PC-9 (cell line): ENCODE measurements around the gene CDH16. TPM values are rescaled to one million over a fixed set of nuclear protein-coding genes. Genes with fewer than 3 reads are reported as not detected.

Experiments used
- BruUV-seq: library from RNA; stranded (reverse); fragments of 400-500 nt; replicated peaks from 2 replicates; lab custom pipeline; 2021; lab: Mats Ljungman, UMichigan
- CTCF ChIA-PET: fragments of 300-600 bp; sonication (Branson Sonifier 250); formaldehyde crosslinking; loops from one replicate; lab custom pipeline; 2022; ENCODE audit warnings: antibody characterized with exemption; lab: Charles Lee
- POLR2A ChIA-PET: fragments of 300-600 bp; sonication (Branson Sonifier 250); formaldehyde crosslinking; loops from one replicate; lab custom pipeline; 2022; ENCODE audit warnings: antibody characterized with exemption; ENCODE audit not compliant: unreplicated experiment; lab: Charles Lee
- DNase-seq, 2 experiments: peaks; one replicate each; pipeline versions ENCODE4 v3.0.0 to v3.0.0-alpha.2; 2015 to 2022; ENCODE audit warnings: mixed read lengths in 1 of 2
- H2AFZ ChIP-seq: fragments of 200-600 bp; sonication (generic); 2 replicates; pipeline ENCODE4 v1.8.1; 2017; ENCODE audit warnings: antibody characterized with exemption
- H3F3A ChIP-seq: fragments of 200-600 bp; sonication (generic); 2 replicates; pipeline ENCODE4 v1.8.1; 2017; ENCODE audit warnings: antibody characterized with exemption, mild to moderate bottlenecking, low read depth; ENCODE audit not compliant: insufficient read depth
- H3K27ac ChIP-seq: fragments of 200-600 bp; sonication (generic); 2 replicates; pipeline ENCODE4 v1.6.1; 2016; ENCODE audit warnings: mixed run types
- H3K27me3 ChIP-seq: fragments of 200-600 bp; sonication (generic); 2 replicates; pipeline ENCODE4 v1.6.1; 2016; ENCODE audit warnings: low read depth, mixed run types; ENCODE audit not compliant: insufficient read depth
- H3K36me3 ChIP-seq: fragments of 200-600 bp; sonication (generic); 2 replicates; pipeline ENCODE4 v1.6.1; 2016; ENCODE audit warnings: low read depth, mixed run types
- H3K4me1 ChIP-seq: fragments of 200-600 bp; sonication (generic); replicated peaks from 2 replicates; pipeline ENCODE4 v1.6.1; 2016; ENCODE audit warnings: mixed run types; ENCODE audit not compliant: insufficient read depth
- H3K4me2 ChIP-seq: fragments of 200-600 bp; sonication (generic); 2 replicates; pipeline ENCODE4 v1.6.1; 2017; ENCODE audit warnings: mixed run types
- H3K4me3 ChIP-seq: fragments of 200-600 bp; sonication (generic); 2 replicates; pipeline ENCODE4 v1.6.1; 2016; ENCODE audit warnings: mixed run types
- H3K79me2 ChIP-seq: fragments of 200-600 bp; sonication (generic); 2 replicates; pipeline ENCODE4 v1.6.1; 2017; ENCODE audit warnings: low read depth, mixed run types
- H3K9me2 ChIP-seq: fragments of 200-600 bp; sonication (generic); 2 replicates; pipeline ENCODE4 v1.8.1; 2017; ENCODE audit warnings: mild to moderate bottlenecking; ENCODE audit not compliant: insufficient read depth
- H3K9me3 ChIP-seq: fragments of 200-600 bp; sonication (generic); 2 replicates; pipeline ENCODE4 v1.8.1; 2016; ENCODE audit warnings: low read depth; ENCODE audit not compliant: insufficient read depth
- H4K20me1 ChIP-seq: fragments of 200-600 bp; sonication (generic); 2 replicates; pipeline ENCODE4 v1.8.1; 2017; ENCODE audit not compliant: insufficient read depth
- EZH2 ChIP-seq: fragments of 200-600 bp; sonication (generic); IDR thresholded peaks from 2 replicates; pipeline ENCODE4 v1.8.0; 2017; ENCODE audit warnings: antibody characterized with exemption, low read depth
- intact Hi-C: fragments of 100-400 bp; cut with micrococcal nuclease; formaldehyde crosslinking; loops from one replicate; pipeline ENCODE4 v1.10.0; 2022; ENCODE audit not compliant: unreplicated experiment
- total RNA-seq: library from RNA; stranded (reverse); gene quantifications from 2 replicates; pipeline ENCODE4 v1.2.3, GENCODE V29; 2021
- TF ChIP-seq, protein P1 (sequence below): fragments of 200-600 bp; sonication (generic); conservative IDR thresholded peaks from 2 replicates; pipeline ENCODE4 v1.6.1; 2017; ENCODE audit warnings: mixed run types, antibody characterized with exemption, mild to moderate bottlenecking, moderate library complexity

The CDH16 gene
- total RNA-seq, 1 experiment from 2014 or later, result not detected

GRCh38 chr16:66920299-66920590 is 1.6 kb upstream of the CDH16 start:
- BruUV-seq, result no TSS peak
- Histone ChIP-seq H3K9me3 (no peaks in the 10 kb centered on the region), H3K79me2 (no peaks in the 10 kb centered on the region), H3K36me3 (no peaks in the 10 kb centered on the region), H4K20me1 (no peaks in the 10 kb centered on the region), H3K4me3 (no peak overlapping the region), H3K9me2 (no peaks in the 10 kb centered on the region), H3K27me3 (no peaks in the 10 kb centered on the region), H3K4me2 (no peak overlapping the region), H2AFZ (no peak overlapping the region), H3K4me1 (no peaks in the 10 kb centered on the region), H3K27ac (no peak overlapping the region), H3F3A (no peaks in the 10 kb centered on the region)
- no peak for DNase-seq
- ChIA-PET POLR2A (no interaction called here), CTCF (interaction anchor here (1.2 kb wide), 1 partner anchor 46 kb away, joined by 3 read pairs; no protein-coding TSS in a partner anchor)
- intact Hi-C loops, result no loop called here
- no peak for TF ChIP-seq EZH2
- TF ChIP-seq, protein P1, sequence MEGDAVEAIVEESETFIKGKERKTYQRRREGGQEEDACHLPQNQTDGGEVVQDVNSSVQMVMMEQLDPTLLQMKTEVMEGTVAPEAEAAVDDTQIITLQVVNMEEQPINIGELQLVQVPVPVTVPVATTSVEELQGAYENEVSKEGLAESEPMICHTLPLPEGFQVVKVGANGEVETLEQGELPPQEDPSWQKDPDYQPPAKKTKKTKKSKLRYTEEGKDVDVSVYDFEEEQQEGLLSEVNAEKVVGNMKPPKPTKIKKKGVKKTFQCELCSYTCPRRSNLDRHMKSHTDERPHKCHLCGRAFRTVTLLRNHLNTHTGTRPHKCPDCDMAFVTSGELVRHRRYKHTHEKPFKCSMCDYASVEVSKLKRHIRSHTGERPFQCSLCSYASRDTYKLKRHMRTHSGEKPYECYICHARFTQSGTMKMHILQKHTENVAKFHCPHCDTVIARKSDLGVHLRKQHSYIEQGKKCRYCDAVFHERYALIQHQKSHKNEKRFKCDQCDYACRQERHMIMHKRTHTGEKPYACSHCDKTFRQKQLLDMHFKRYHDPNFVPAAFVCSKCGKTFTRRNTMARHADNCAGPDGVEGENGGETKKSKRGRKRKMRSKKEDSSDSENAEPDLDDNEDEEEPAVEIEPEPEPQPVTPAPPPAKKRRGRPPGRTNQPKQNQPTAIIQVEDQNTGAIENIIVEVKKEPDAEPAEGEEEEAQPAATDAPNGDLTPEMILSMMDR, result no peak

DNA sequence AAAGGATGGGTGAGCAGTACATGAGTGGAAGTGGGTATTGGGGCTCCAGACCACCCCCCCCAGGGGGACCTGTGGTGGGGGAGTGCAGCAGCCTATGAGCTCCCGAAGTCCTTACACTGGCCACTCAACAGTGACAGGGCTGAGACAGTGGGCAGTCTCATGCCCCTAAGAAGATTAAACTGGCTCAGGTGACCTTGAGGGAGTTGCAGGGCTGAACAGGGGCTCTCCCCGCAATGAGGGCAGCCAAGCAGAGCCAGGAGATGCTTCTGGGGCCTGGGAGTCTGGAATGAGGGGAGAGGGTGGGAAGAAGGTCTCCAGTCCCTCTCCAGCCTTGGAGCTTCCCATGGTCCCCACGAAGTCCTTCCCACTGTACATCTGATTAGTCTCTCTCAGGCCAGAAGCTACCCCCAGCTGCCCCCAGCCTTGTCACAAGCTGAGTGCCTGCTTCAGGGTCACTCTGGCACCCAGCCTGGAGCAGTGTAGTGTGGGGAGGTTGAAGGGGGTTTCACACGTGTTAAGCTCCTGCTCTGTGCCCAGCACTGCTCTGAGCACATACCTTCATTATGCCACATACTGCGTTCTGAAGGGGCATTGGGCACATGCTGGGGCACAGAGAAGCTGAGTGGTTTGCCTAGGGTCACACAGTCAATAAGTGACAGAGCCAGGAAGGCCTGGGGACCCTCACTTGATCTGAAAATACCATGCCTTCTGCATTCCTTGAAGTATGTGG is 1.0 kb upstream of the CDH16 start:
- Histone ChIP-seq H3K27me3 (no peaks in the 10 kb centered on the region), H3K4me3 (no peak overlapping the region), H3K9me3 (no peaks in the 10 kb centered on the region), H3K4me2 (no peak overlapping the region), H3K9me2 (no peaks in the 10 kb centered on the region), H3K36me3 (no peaks in the 10 kb centered on the region), H3K79me2 (no peaks in the 10 kb centered on the region), H3F3A (no peaks in the 10 kb centered on the region), H3K27ac (no peak overlapping the region), H2AFZ (no peak overlapping the region), H3K4me1 (no peaks in the 10 kb centered on the region), H4K20me1 (no peaks in the 10 kb centered on the region)
- TF ChIP-seq, protein P1, result no peak
- intact Hi-C loops, result no loop called here
- DNase-seq, result no peak
- ChIA-PET POLR2A (no interaction called here), CTCF (interaction anchor here (1.2 kb wide), 1 partner anchor 46 kb away, joined by 3 read pairs; no protein-coding TSS in a partner anchor)
- no TSS peak for BruUV-seq

- H3K27me3 ChIP-seq, result no peaks in the 10 kb centered on the region
- H3K79me2 ChIP-seq, result no peaks in the 10 kb centered on the region
- DNase-seq, result no peak
- no peaks in the 10 kb centered on the region for H3K36me3 ChIP-seq
- H3F3A ChIP-seq, result no peaks in the 10 kb centered on the region
- intact Hi-C loops, result no loop called here
- ChIA-PET POLR2A (no interaction called here), CTCF (no interaction called here)
- H3K27ac ChIP-seq, result no peak overlapping the region
- no peak overlapping the region for H3K4me3 ChIP-seq
- no peaks in the 10 kb centered on the region for H3K4me1 ChIP-seq
- no peak overlapping the region for H2AFZ ChIP-seq
- BruUV-seq, result no TSS peak
- H4K20me1 ChIP-seq, result no peaks in the 10 kb centered on the region
- no peaks in the 10 kb centered on the region for H3K9me3 ChIP-seq
- no peak for TF ChIP-seq EZH2
- TF ChIP-seq, protein P1, result no peak
- no peak overlapping the region for H3K4me2 ChIP-seq
- H3K9me2 ChIP-seq, result no peaks in the 10 kb centered on the region
These were observed 330 bp downstream of the CDH16 start for GRCh38 chr16:66918355-66918754.
